Mucosa of stomach (tissue), 1 donor: ENCODE results near the gene C2CD2L.

Source experiments
- H3K27me3 ChIP-seq: one replicate; pipeline ENCODE4 v1.7.0; 2013; ENCODE audit warnings: mild to moderate bottlenecking, low read length; ENCODE audit not compliant: control insufficient read depth, insufficient read depth
- H3K36me3 ChIP-seq: one replicate; pipeline ENCODE4 v1.7.0; 2013; ENCODE audit warnings: low read length; ENCODE audit not compliant: control insufficient read depth, insufficient read depth
- H3K4me1 ChIP-seq: one replicate; pipeline ENCODE4 v1.7.0; 2013; ENCODE audit warnings: mild to moderate bottlenecking, low read length; ENCODE audit not compliant: control insufficient read depth, insufficient read depth
- H3K4me3 ChIP-seq: one replicate; pipeline ENCODE4 v1.7.0; 2013; ENCODE audit warnings: low read length
- H3K9ac ChIP-seq: one replicate; pipeline ENCODE4 v1.7.0; 2013; ENCODE audit warnings: mild to moderate bottlenecking, low read length, moderate library complexity
- H3K9me3 ChIP-seq: one replicate; pipeline ENCODE4 v1.7.0; 2013; ENCODE audit warnings: mild to moderate bottlenecking, low read length, moderate library complexity; ENCODE audit not compliant: control insufficient read depth
- donor health status: Pancreatic carcinoma.

C2CD2L gene

GRCh38 chr11:119149018-119149785 lies 42.1 kb downstream of the C2CD2L start, which contains the start of gene ABCG4:
Gene ABCG4, plus strand, starts transcription at chr11:119149052. Its CDS starts 914 bp downstream, at chr11:119149966.
- Histone ChIP-seq H3K27me3 (peaks cover 51% of the 10 kb centered on the region), H3K9me3 (no peaks in the 10 kb centered on the region), H3K9ac (peak within 1 kb of the TSS; percentile 15), H3K36me3 (no peaks in the 10 kb centered on the region), H3K4me1 (peaks cover 12% of the 10 kb centered on the region), H3K4me3 (no peak within 1 kb of the TSS)

- H3K4me3 ChIP-seq, result no peak overlapping the region
- H3K27me3 ChIP-seq, result peaks cover 51% of the 10 kb centered on the region
- H3K9me3 ChIP-seq, result no peaks in the 10 kb centered on the region
- peaks cover 12% of the 10 kb centered on the region for H3K4me1 ChIP-seq
- no peaks in the 10 kb centered on the region for H3K36me3 ChIP-seq
- peak overlapping the region; percentile 15 for H3K9ac ChIP-seq
These were observed 42.7 kb downstream of the C2CD2L start for GRCh38 chr11:119149786-119150275.

- peaks cover 12% of the 10 kb centered on the region for H3K4me1 ChIP-seq
- peaks cover 48% of the 10 kb centered on the region for H3K27me3 ChIP-seq
- no peaks in the 10 kb centered on the region for H3K9me3 ChIP-seq
- no peak overlapping the region for H3K4me3 ChIP-seq
- H3K9ac ChIP-seq, result no peak overlapping the region
- H3K36me3 ChIP-seq, result no peaks in the 10 kb centered on the region
These were observed 44.9 kb downstream of the C2CD2L start for GRCh38 chr11:119152043-119152442.

- Histone ChIP-seq H3K36me3 (no peaks in the 10 kb centered on the region), H3K27me3 (peaks cover 45% of the 10 kb centered on the region), H3K9ac (no peak overlapping the region), H3K4me3 (no peak overlapping the region), H3K4me1 (peaks cover 12% of the 10 kb centered on the region), H3K9me3 (no peaks in the 10 kb centered on the region)
These were observed 45.5 kb downstream of the C2CD2L start for GRCh38 chr11:119152604-119153003.

- H3K4me3 ChIP-seq, result no peak overlapping the region
- no peak overlapping the region for H3K9ac ChIP-seq
- peaks cover 39% of the 10 kb centered on the region for H3K27me3 ChIP-seq
- H3K4me1 ChIP-seq, result peaks cover 10% of the 10 kb centered on the region
- H3K9me3 ChIP-seq, result no peaks in the 10 kb centered on the region
- H3K36me3 ChIP-seq, result no peaks in the 10 kb centered on the region
These were observed 46.1 kb downstream of the C2CD2L start for GRCh38 chr11:119153049-119153818.

- Histone ChIP-seq H3K4me1 (peaks cover 4% of the 10 kb centered on the region), H3K4me3 (no peak overlapping the region), H3K36me3 (no peaks in the 10 kb centered on the region), H3K9me3 (no peaks in the 10 kb centered on the region), H3K27me3 (peaks cover 30% of the 10 kb centered on the region), H3K9ac (no peak overlapping the region)
These were observed 47.0 kb downstream of the C2CD2L start for GRCh38 chr11:119154178-119154577.

GRCh38 chr11:119155733-119156492 lies 48.8 kb downstream of the C2CD2L start:
- Histone ChIP-seq H3K4me1 (no peaks in the 10 kb centered on the region), H3K9me3 (no peaks in the 10 kb centered on the region), H3K36me3 (no peaks in the 10 kb centered on the region), H3K9ac (no peak overlapping the region), H3K27me3 (peaks cover 15% of the 10 kb centered on the region), H3K4me3 (no peak overlapping the region)

- no peak overlapping the region for H3K9ac ChIP-seq
- no peaks in the 10 kb centered on the region for H3K9me3 ChIP-seq
- H3K36me3 ChIP-seq, result no peaks in the 10 kb centered on the region
- H3K4me1 ChIP-seq, result no peaks in the 10 kb centered on the region
- H3K27me3 ChIP-seq, result peaks cover 14% of the 10 kb centered on the region
- no peak overlapping the region for H3K4me3 ChIP-seq
These were observed 49.4 kb downstream of the C2CD2L start for GRCh38 chr11:119156496-119156895.

- no peaks in the 10 kb centered on the region for H3K36me3 ChIP-seq
- H3K9me3 ChIP-seq, result no peaks in the 10 kb centered on the region
- peaks cover 14% of the 10 kb centered on the region for H3K27me3 ChIP-seq
- H3K9ac ChIP-seq, result no peak overlapping the region
- H3K4me3 ChIP-seq, result no peak overlapping the region
- no peaks in the 10 kb centered on the region for H3K4me1 ChIP-seq
These were observed 49.9 kb downstream of the C2CD2L start for GRCh38 chr11:119157063-119157462.

- Histone ChIP-seq H3K9ac (no peak overlapping the region), H3K36me3 (no peaks in the 10 kb centered on the region), H3K9me3 (no peaks in the 10 kb centered on the region), H3K4me1 (no peaks in the 10 kb centered on the region), H3K4me3 (no peak overlapping the region), H3K27me3 (peaks cover 9% of the 10 kb centered on the region)
These were observed 51.3 kb downstream of the C2CD2L start for GRCh38 chr11:119158467-119158866.

GRCh38 chr11:119160151-119160550 lies 53.0 kb downstream of the C2CD2L start:
- Histone ChIP-seq H3K36me3 (no peaks in the 10 kb centered on the region), H3K4me3 (no peak overlapping the region), H3K9me3 (no peaks in the 10 kb centered on the region), H3K4me1 (no peaks in the 10 kb centered on the region), H3K27me3 (peaks cover 3% of the 10 kb centered on the region), H3K9ac (no peak overlapping the region)
